IPS DF 6.9 (cell line): Measurements from ENCODE around the gene CACNA1C.

Experiments used
- DNase-seq: peaks from one replicate; pipeline ENCODE4 v3.0.0-alpha.2; 2013; ENCODE audit warnings: low read depth, low spot score
- H3K27ac ChIP-seq: one replicate; pipeline ENCODE4 v1.5.1; 2013; ENCODE audit warnings: low read length, control low read depth
- H3K27me3 ChIP-seq: 2 replicates; pipeline ENCODE4 v1.6.1; 2013; ENCODE audit warnings: mild to moderate bottlenecking, low read length; ENCODE audit not compliant: control insufficient read depth, insufficient read depth
- H3K36me3 ChIP-seq: 2 replicates; pipeline ENCODE4 v1.6.1; 2013; ENCODE audit warnings: low read length; ENCODE audit not compliant: control insufficient read depth, insufficient read depth
- H3K4me1 ChIP-seq: 2 replicates; pipeline ENCODE4 v1.6.1; 2013; ENCODE audit warnings: low read length; ENCODE audit not compliant: control insufficient read depth, insufficient read depth
- H3K4me3 ChIP-seq: 2 replicates; pipeline ENCODE4 v1.5.1; 2013; ENCODE audit warnings: mild to moderate bottlenecking, low read length
- H3K9me3 ChIP-seq: 2 replicates; pipeline ENCODE4 v1.6.1; 2013; ENCODE audit warnings: low read length, inconsistent platforms; ENCODE audit not compliant: control insufficient read depth, insufficient read depth
- WGBS: extraction: QIAGEN DNeasy Blood & Tissue Kit; methylation state at CpG from one replicate; pipeline ENCODE4 v1.1.7; 2013; ENCODE audit warnings: mixed read lengths, missing lambda C conversion rate; ENCODE audit not compliant: insufficient read length, insufficient coverage; 5-methylcytosine and 5-hydroxymethylcytosine counted together

CACNA1C gene

DNA sequence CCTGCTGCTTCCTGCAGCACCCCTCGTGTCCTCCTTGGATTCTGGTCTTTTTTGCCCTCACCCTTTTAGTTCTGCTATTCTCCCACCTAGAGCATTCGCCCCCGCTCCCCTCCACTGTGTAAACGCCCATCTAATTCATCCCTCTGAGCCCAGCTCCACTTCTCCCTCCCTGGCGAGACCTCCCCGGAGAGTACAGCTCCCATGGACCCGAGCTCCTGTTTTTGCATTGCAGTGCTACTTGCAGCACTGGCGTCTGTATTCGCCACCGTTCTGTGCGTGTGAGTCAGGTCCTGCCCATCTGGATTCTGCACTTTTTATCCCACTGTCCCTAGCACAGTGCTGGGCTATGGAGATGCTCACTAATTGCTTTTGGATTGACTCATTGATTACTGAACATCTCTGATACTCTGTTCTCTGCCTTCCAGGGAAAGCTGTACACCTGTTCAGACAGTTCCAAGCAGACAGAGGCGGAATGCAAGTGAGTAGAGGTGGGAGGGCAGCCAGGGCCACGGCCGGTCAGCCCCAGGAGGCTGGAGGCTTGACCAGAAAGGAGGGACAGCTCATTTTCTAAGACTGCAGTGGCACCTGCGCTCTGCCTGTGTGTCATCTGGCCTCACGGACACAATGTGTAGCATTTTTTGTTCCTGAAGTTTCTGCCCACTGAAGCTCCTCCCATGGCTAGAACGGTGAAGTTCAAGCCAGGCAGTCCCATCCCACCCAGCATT lies 553.6 kb downstream of the CACNA1C start:
- no peak for DNase-seq

DNA sequence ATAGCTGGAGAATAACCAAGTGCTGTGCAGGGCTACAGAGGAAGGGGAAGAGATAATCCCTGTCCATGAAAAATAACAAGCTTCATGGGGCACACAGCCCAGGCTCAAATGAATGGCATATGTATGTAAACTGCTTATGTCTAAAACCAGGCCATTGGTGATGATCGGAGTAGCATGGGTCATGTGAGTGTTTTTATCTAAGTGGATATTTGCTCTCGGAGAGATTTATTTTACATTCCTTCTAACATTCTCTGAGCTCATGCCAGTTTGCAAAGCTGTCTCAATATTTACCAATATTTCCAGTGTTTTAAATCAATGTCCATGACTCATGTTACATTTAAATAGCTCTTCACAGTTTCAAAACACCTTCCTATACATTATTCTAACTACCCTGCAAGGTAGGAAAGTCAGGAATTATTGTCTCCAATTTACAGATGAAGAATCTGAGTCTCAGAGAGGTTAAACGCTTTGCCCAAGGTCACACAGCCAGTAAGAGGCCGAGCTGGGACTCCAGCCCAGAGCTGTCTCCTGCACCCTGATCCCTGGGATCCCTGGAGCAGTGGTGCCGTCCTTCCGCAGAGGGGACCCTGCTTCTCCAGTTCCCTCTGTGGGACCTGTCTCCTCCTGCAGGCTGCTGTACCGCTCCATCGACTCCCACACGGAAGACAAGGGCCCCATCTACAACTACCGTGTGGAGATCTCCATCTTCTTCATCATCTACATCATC lies 555.3 kb downstream of the CACNA1C start:
- WGBS: no CpG with 5 or more reads among the region's 10 CpGs
- no peak for DNase-seq
- Histone ChIP-seq H3K27ac (no peak overlapping the region), H3K4me3 (no peak overlapping the region), H3K4me1 (0 out of 2 replicates have a peak, but pooled peaks cover 2% of the 10 kb centered on the region), H3K9me3 (no peaks in the 10 kb centered on the region), H3K36me3 (no peaks in the 10 kb centered on the region), H3K27me3 (no peaks in the 10 kb centered on the region)

More for the DNA sequence above, 553.6 kb downstream of the CACNA1C start:
- H3K36me3 ChIP-seq: no peaks in the 10 kb centered on the region
- H3K4me3 ChIP-seq: no peak overlapping the region
- no CpG with 5 or more reads among the region's 17 CpGs for WGBS
- H3K27me3 ChIP-seq: no peaks in the 10 kb centered on the region
- H3K27ac ChIP-seq: no peak overlapping the region
- H3K4me1 ChIP-seq: 0 out of 2 replicates have a peak, but pooled peaks cover 3% of the 10 kb centered on the region
- H3K9me3 ChIP-seq: no peaks in the 10 kb centered on the region

GRCh38 chr12:2608608-2608945 lies 555.8 kb downstream of the CACNA1C start:
- H3K4me1 ChIP-seq: no peaks in the 10 kb centered on the region
- no peak for DNase-seq
- no peak overlapping the region for H3K27ac ChIP-seq
- no CpG with 5 or more reads among the region's 12 CpGs for WGBS
- no peaks in the 10 kb centered on the region for H3K27me3 ChIP-seq
- H3K36me3 ChIP-seq: no peaks in the 10 kb centered on the region
- no peaks in the 10 kb centered on the region for H3K9me3 ChIP-seq
- no peak overlapping the region for H3K4me3 ChIP-seq

- no peaks in the 10 kb centered on the region for H3K36me3 ChIP-seq
- H3K4me1 ChIP-seq: no peaks in the 10 kb centered on the region
- no peak overlapping the region for H3K27ac ChIP-seq
- H3K27me3 ChIP-seq: no peaks in the 10 kb centered on the region
- no peaks in the 10 kb centered on the region for H3K9me3 ChIP-seq
- WGBS: no CpG with 5 or more reads among the region's 12 CpGs
- no peak for DNase-seq
- no peak overlapping the region for H3K4me3 ChIP-seq
Measured at GRCh38 chr12:2609020-2609419, 556.2 kb downstream of the CACNA1C start.

DNA sequence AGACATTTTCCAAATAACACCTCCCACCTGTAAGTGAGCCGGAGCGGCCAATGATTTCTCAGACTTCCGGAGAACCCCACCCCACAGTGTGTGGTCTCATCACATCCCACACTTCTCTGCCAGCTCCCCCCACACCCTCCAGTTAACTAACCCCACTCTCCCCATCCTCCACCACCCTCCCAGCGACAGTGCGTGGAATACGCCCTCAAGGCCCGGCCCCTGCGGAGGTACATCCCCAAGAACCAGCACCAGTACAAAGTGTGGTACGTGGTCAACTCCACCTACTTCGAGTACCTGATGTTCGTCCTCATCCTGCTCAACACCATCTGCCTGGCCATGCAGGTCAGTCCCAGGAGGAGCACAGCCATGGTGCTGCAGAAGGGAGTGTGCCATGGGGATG lies 557.6 kb downstream of the CACNA1C start:
- no peak for DNase-seq
- WGBS: no CpG with 5 or more reads among the region's 11 CpGs
- no peaks in the 10 kb centered on the region for H3K27me3 ChIP-seq

GRCh38 chr12:2613326-2614073 lies 560.7 kb downstream of the CACNA1C start:
- WGBS: no CpG with 5 or more reads among the region's 12 CpGs
- Histone ChIP-seq H3K36me3 (no peaks in the 10 kb centered on the region), H3K4me3 (no peak overlapping the region), H3K27me3 (no peaks in the 10 kb centered on the region), H3K27ac (no peak overlapping the region), H3K9me3 (no peaks in the 10 kb centered on the region), H3K4me1 (peaks cover 2% of the 10 kb centered on the region; the same call in 1 of the 2 replicates)
- DNase-seq: no peak

More for the DNA sequence above, 557.6 kb downstream of the CACNA1C start:
- H3K4me3 ChIP-seq: no peak overlapping the region
- H3K27ac ChIP-seq: no peak overlapping the region
- no peaks in the 10 kb centered on the region for H3K4me1 ChIP-seq
- H3K36me3 ChIP-seq: no peaks in the 10 kb centered on the region
- no peaks in the 10 kb centered on the region for H3K9me3 ChIP-seq

DNA sequence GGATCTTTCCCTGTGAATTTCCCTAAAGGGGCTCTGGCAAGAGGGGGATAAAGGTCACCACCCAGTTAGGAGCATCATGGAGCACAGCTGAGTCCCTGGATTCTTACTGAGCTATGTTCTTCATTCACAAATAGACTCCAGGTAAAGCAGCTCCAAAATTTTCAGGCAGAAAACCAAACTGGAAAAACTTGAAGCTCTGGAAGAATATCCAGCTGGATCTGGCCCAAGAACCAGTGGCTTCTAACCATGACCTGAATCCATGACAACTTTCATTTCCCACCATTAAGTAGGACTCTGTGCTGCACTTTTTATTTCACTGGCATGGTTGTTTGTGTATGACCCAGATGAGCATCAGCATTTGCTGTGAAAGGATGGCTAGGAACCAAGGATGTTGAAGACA lies 561.6 kb downstream of the CACNA1C start:
- Histone ChIP-seq H3K27ac (no peak overlapping the region), H3K4me3 (no peak overlapping the region), H3K4me1 (peaks cover 2% of the 10 kb centered on the region; the same call in 1 of the 2 replicates), H3K9me3 (no peaks in the 10 kb centered on the region), H3K27me3 (no peaks in the 10 kb centered on the region), H3K36me3 (no peaks in the 10 kb centered on the region)
- DNase-seq: no peak

GRCh38 chr12:2615665-2616402 lies 563.0 kb downstream of the CACNA1C start:
- H3K36me3 ChIP-seq: no peaks in the 10 kb centered on the region
- no peak overlapping the region for H3K27ac ChIP-seq
- H3K9me3 ChIP-seq: no peaks in the 10 kb centered on the region
- H3K4me3 ChIP-seq: no peak overlapping the region
- DNase-seq: no peak
- peaks cover 2% of the 10 kb centered on the region; the same call in 1 of the 2 replicates for H3K4me1 ChIP-seq
- no peaks in the 10 kb centered on the region for H3K27me3 ChIP-seq
- no CpG with 5 or more reads among the region's 14 CpGs for WGBS

GRCh38 chr12:2616763-2617162 lies 564.0 kb downstream of the CACNA1C start:
- H3K9me3 ChIP-seq: no peaks in the 10 kb centered on the region
- no peak for DNase-seq
- H3K4me1 ChIP-seq: peaks cover 2% of the 10 kb centered on the region; the same call in 1 of the 2 replicates
- no peaks in the 10 kb centered on the region for H3K36me3 ChIP-seq
- no peak overlapping the region for H3K4me3 ChIP-seq
- no peaks in the 10 kb centered on the region for H3K27me3 ChIP-seq
- no CpG with 5 or more reads among the region's 10 CpGs for whole genome bisulfite sequencing
- H3K27ac ChIP-seq: no peak overlapping the region

DNA sequence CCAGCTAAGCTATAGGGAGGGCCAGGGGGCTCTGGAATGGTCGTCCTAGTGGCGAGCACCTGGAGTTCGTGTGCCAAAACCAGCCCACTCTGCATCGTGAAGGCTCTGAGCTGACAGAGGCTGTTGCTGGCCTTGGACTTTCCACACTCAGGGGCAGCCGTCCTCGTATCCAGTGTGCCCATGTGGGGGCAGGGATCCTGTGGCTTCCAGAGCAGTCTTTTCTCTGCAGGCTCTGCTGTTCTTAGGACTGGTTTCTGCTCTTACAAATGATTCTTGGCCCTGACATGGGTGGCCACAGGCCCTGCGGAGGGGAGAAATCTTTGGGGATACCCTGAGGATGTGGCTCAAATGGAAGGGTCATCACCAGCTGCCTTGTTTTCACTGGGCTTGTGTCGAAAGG lies 564.6 kb downstream of the CACNA1C start:
- WGBS: no CpG with 5 or more reads among the region's 8 CpGs
- no peak overlapping the region for H3K27ac ChIP-seq
- no peaks in the 10 kb centered on the region for H3K27me3 ChIP-seq

More for the DNA sequence above, 564.6 kb downstream of the CACNA1C start:
- DNase-seq: no peak
- peaks cover 2% of the 10 kb centered on the region; the same call in 1 of the 2 replicates for H3K4me1 ChIP-seq
- no peaks in the 10 kb centered on the region for H3K9me3 ChIP-seq
- no peak overlapping the region for H3K4me3 ChIP-seq
- no peaks in the 10 kb centered on the region for H3K36me3 ChIP-seq
